GM18511 (cell line): ENCODE measurements around the gene ALCAM.

ENCODE experiments used
- ATAC-seq: cut with Tn5 transposase; IDR thresholded peaks from one replicate; pipeline ENCODE4 v1.9.1; 2021; ENCODE audit warnings: mild to moderate bottlenecking, moderate library complexity; ENCODE audit not compliant: unreplicated experiment

The ALCAM gene

GRCh38 chr3:105355408-105356061 is 11.2 kb upstream of the ALCAM start:
- no peak for ATAC-seq

DNA sequence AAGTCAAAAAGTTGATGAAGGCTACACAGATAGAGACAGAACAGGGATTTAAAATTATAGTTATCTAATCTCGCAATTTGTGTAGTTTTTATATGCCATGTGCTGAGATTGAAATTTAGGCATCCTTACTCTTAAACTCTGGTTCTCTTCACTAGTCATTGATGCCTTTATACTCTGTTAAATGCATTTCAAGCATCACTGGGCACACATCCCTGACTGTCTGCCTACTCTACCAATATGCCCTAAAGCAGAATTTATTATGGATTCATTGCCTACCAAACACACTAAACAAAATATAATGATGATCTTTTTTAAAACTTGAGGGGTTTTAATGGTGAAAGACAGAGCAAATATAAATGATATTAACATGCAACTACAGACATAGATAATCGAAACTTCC is 10.3 kb upstream of the ALCAM start:
- ATAC-seq: no peak

GRCh38 chr3:105356988-105357387 is 9.7 kb upstream of the ALCAM start:
- ATAC-seq: no peak

- ATAC-seq: peak; percentile 59
Measured at GRCh38 chr3:105359098-105359762, 7.5 kb upstream of the ALCAM start.

GRCh38 chr3:105360003-105360402 is 6.7 kb upstream of the ALCAM start:
- ATAC-seq: no peak

GRCh38 chr3:105362021-105362665 is 4.6 kb upstream of the ALCAM start:
- ATAC-seq: no peak

GRCh38 chr3:105364128-105364527 is 2.6 kb upstream of the ALCAM start:
- no peak for ATAC-seq

DNA sequence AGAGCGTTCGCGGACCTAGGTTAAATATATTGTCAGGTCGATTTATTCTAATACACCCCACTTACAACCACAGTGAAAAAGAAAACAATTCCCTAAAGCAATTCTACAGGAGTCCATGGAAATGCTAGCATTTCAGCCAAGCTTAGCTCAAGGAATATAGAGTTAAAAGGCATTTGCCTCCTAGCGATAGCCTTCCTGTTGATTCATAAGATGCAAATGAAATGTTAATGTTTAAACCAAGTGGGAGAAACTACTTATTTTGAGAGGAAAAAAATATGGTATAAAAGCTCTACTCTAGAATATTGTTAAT is 1.7 kb upstream of the ALCAM start:
- no peak for ATAC-seq

- no peak for ATAC-seq
Measured at GRCh38 chr3:105365391-105366325, 1.1 kb upstream of the ALCAM start.

- ATAC-seq: peak; percentile 8
Measured at GRCh38 chr3:105367063-105367405, 325 bp downstream of the ALCAM start.

- peak; percentile 28 for ATAC-seq
Measured at GRCh38 chr3:105367406-105368213, 901 bp downstream of the ALCAM start.

DNA sequence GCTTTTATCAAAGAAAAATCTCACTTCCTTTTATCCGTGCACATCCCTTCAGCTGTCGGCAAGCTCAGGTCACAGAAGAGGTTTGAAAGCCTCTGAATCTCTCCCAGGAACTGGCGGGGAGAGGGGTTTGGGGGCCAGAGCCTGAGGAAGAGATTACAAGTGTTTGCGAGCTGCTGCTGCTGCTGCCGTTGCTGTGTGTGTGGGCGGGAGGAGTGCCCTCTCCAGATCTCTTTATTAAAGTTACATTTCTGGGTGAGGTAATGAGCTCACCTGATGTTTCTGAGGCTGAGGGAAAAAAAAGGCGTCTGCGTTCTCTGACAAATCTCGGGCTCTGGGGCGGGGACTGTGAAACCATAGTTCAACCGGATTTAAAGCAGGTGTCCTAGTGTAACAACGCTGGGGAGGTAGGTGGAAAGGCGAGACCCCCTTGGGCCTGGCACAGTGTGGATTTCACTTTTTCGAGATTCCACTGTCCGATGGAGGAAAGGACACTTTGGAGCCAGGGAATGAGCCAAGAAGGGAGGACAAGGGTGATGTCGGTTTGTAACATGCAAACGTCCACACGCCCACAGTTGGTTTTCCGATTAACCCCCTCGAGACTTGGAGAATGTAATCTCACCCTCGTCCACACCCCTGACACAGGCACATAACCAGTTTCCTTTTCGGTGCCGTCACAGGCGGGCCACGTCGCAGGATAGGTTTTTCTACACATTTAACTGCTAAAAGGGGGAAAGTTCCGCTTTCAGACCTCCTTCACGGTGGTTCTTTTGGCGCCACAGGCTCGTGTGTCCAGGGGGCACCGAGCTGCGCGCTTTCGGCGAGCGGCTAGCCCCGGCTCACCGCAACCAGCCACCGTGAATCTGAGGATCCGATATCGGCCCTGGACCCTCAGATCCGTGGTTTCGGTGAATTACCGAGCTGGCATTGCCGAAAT is 2.1 kb downstream of the ALCAM start:
- ATAC-seq: peak; percentile 32

DNA sequence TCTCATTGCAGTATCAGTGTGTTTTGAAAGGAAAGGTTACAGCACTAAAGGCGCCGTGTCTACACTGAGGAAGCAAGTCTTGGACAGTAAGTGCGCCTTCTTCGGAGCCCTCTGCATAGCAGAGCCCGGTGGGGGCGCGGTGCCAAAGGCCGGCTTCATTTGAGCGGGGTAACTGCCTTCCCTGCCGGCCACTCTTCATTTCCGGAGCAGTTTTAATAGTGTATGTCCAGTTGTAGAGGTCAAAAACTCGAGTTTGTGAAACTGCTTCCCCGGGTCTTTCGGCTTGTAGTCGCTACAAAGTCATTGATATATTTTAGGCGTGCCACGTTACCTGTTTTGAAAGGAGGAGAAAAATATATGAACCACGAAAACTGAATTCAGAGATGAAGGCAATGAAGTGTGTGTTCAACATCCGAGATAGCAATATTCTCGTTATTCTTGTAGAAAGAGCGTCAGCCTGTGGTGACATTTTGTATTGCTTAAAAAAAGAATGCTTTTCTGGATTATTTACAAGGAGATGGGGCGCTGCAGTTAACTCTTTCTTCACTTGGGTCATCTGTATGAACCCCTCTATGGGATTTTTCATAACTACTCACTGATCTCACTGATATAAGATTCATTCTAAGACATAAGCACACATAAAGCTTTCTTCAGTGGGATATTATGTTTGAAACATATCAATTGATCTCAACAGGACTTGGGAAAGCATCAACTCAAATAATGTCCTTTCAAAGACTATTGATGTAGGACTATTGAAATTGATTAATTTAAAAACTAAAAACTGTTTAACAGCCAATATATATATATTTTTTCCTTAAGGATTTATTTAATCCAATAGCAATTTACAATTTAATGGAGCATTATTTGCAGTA is 3.0 kb downstream of the ALCAM start:
- peak; percentile 15 for ATAC-seq

- no peak for ATAC-seq
Measured at GRCh38 chr3:105373383-105373782, 6.7 kb downstream of the ALCAM start.

DNA sequence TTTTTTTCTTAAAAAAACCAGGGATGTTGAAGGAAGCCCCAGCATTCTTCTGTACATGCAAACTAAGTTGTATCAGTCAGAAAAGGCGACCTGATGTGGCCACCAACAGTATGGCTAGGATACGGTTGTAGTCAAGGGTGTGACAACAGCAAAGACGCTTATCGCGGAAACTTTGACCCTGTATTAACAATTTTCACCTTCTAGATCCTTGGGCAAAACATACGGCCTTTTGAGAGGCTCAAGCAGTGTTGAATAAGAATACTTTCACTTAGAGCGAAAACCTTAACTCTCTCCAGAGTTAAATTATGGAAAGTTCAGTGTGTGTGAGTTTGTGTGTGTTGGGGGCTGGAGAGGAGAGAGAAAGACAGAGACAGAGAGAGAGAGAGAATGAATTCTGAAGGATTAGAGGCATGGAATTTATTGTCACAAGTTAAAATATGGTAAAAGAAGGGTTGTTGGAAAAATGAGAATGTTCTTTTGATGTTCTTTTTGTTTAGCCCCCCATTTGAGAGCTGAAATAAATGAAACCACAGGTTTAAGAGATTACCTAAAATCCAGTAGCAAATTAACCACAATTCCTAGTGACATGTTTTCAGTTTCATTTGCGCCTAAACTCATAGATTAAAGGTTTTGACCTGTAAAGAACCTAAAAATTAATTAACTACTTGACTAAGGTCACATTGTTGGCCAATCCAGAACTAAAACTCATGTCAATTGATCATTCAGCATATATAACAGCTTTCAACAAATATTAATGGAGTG is 9.2 kb downstream of the ALCAM start:
- no peak for ATAC-seq

DNA sequence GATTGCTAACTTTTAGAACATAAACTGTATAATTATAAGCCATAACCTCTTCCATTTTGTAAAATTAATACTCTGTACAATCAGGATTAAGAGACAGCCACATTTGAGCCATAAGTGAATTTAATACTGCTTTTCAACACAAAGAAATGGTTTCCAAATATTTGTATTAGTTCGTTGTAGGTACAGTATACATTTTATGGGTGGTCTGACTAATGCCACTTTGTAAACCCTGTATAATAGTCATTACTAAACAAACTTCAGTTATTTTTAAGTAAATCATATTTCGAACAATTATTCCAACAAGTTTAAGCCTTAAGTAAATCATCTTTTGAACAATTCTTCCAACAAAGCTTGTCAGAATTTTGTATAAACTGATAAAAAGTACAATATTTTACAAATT is 11.0 kb downstream of the ALCAM start:
- ATAC-seq: no peak

DNA sequence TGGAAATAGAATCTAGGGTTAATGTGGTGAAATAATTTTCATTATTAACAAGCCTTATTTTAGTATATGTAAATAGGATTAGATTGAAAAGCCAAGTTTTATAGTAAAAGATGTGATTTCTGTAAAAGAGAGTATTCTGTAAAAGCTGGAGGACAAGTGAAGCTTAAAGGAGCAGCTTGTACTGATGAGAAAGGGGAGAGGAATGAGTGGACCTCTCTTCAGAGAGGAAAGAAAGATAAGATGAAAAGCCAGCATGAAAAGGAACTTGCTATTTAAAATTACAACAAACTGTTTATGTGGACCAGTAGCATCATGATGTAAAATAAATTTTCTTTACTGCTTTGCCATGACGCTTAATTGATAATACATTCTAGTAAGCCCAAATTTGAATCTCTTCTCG is 18.5 kb downstream of the ALCAM start:
- no peak for ATAC-seq
